HEK293 (cell line): ENCODE measurements around the gene WDR70.

Experiments used
- CTCF ChIA-PET: fragments of 350-600 bp; formaldehyde crosslinking; extraction: SDS; loops from one replicate; lab custom pipeline; 2021; ENCODE audit warnings: antibody characterized with exemption; lab: Yijun Ruan, JAX
- POLR2A ChIA-PET: fragments of 300-600 bp; formaldehyde crosslinking; extraction: SDS; loops from one replicate; lab custom pipeline; 2020; ENCODE audit warnings: antibody characterized with exemption, inconsistent platforms; lab: Yijun Ruan, JAX
- H3K27ac ChIP-seq: fragments of 200-500 bp; sonication (Bioruptor generic); 2 replicates; pipeline ENCODE4 v1.5.1; 2014; ENCODE audit warnings: low read depth, low read length, control low read depth, inconsistent platforms; ENCODE audit errors: extremely low read depth
- H3K36me3 ChIP-seq, 2 experiments: fragments of 200-500 bp in 1 of 2; sonication (Bioruptor generic) in 1 of 2; 1 replicate in 1 of 2; 2 replicates in 1 of 2; pipeline ENCODE4 v1.5.1; 2014 to 2017; ENCODE audit warnings: inconsistent platforms in 2 of 2, low read length in 2 of 2; ENCODE audit not compliant: control insufficient read depth in 2 of 2, insufficient read depth in 1 of 2
- H3K4me1 ChIP-seq: fragments of 200-500 bp; sonication (Bioruptor generic); 2 replicates; pipeline ENCODE4 v1.5.1; 2014; ENCODE audit warnings: mild to moderate bottlenecking, low read length, inconsistent platforms; ENCODE audit not compliant: control insufficient read depth, insufficient read depth
- H3K4me3 ChIP-seq: 2 replicates; pipeline ENCODE4 v1.5.1; 2011; ENCODE audit warnings: low read depth, mild to moderate bottlenecking, control low read depth, low read length, moderate library complexity
- H3K9me3 ChIP-seq: fragments of 200-500 bp; sonication (Bioruptor generic); 2 replicates; pipeline ENCODE4 v1.5.1; 2014; ENCODE audit warnings: low read depth, low read length, inconsistent platforms; ENCODE audit not compliant: control insufficient read depth, insufficient read depth
- BCL11A ChIP-seq: fragments of 450-650 bp; formaldehyde crosslinking; IDR thresholded peaks from 2 replicates; pipeline ENCODE4 v1.5.1; 2016; ENCODE audit warnings: low read depth, missing biosample characterization, missing genetic modification characterization
- ZBTB20 ChIP-seq: fragments of 450-650 bp; formaldehyde crosslinking; IDR thresholded peaks from 2 replicates; pipeline ENCODE4 v1.5.1; 2016; ENCODE audit warnings: missing biosample characterization, missing genetic modification characterization
- ZNF239 ChIP-seq: fragments of 450-650 bp; formaldehyde crosslinking; IDR thresholded peaks from 2 replicates; pipeline ENCODE4 v1.5.1; 2016; ENCODE audit warnings: missing biosample characterization, missing genetic modification characterization
- ZNF354C ChIP-seq: fragments of 450-650 bp; formaldehyde crosslinking; IDR thresholded peaks from 2 replicates; pipeline ENCODE4 v1.5.1; 2016; ENCODE audit warnings: missing biosample characterization, missing genetic modification characterization, low read depth, borderline replicate concordance
- ZNF549 ChIP-seq: fragments of 450-650 bp; IDR thresholded peaks from 2 replicates; pipeline ENCODE4 v1.5.1; 2018; ENCODE audit warnings: missing biosample characterization, missing genetic modification characterization, mild to moderate bottlenecking, inconsistent platforms, moderate library complexity
- ZNF585B ChIP-seq: fragments of 450-650 bp; formaldehyde crosslinking; IDR thresholded peaks from 2 replicates; pipeline ENCODE4 v1.5.1; 2016; ENCODE audit warnings: missing biosample characterization, missing genetic modification characterization
- ZNF610 ChIP-seq: fragments of 450-650 bp; formaldehyde crosslinking; IDR thresholded peaks from 2 replicates; pipeline ENCODE4 v1.5.1; 2016; ENCODE audit warnings: missing biosample characterization, missing genetic modification characterization, borderline replicate concordance
- ZNF658 ChIP-seq: fragments of 450-650 bp; formaldehyde crosslinking; IDR thresholded peaks from 2 replicates; pipeline ENCODE4; 2016; ENCODE audit warnings: missing biosample characterization, missing genetic modification characterization
- ZNF76 ChIP-seq: fragments of 450-650 bp; formaldehyde crosslinking; IDR thresholded peaks from 2 replicates; pipeline ENCODE4; 2016; ENCODE audit warnings: low read depth, missing biosample characterization, missing genetic modification characterization, borderline replicate concordance
- ZNF777 ChIP-seq: fragments of 450-650 bp; formaldehyde crosslinking; IDR thresholded peaks from 2 replicates; pipeline ENCODE4 v1.5.1; 2017; ENCODE audit warnings: missing biosample characterization, missing genetic modification characterization, borderline replicate concordance
- ZSCAN16 ChIP-seq: fragments of 450-650 bp; formaldehyde crosslinking; IDR thresholded peaks from 2 replicates; pipeline ENCODE4 v1.5.1; 2016; ENCODE audit warnings: missing biosample characterization, missing genetic modification characterization
- ZXDB ChIP-seq: fragments of 450-650 bp; formaldehyde crosslinking; IDR thresholded peaks from 2 replicates; pipeline ENCODE4 v1.5.1; 2016; ENCODE audit warnings: missing biosample characterization, missing genetic modification characterization
- TF ChIP-seq, protein P1 (sequence below): fragments of 450-650 bp; formaldehyde crosslinking; optimal IDR thresholded peaks from 2 replicates; pipeline ENCODE3; 2016; ENCODE audit warnings: missing biosample characterization, mild to moderate bottlenecking, missing genetic modification characterization
- TF ChIP-seq, protein P2 (sequence below): fragments of 450-650 bp; formaldehyde crosslinking; IDR thresholded peaks from 2 replicates; pipeline ENCODE4 v1.5.1; 2016; ENCODE audit warnings: missing biosample characterization, missing genetic modification characterization
- TF ChIP-seq, protein P3 (sequence below): fragments of 450-650 bp; formaldehyde crosslinking; IDR thresholded peaks from 2 replicates; pipeline ENCODE4 v1.5.1; 2016; ENCODE audit warnings: missing biosample characterization, missing genetic modification characterization
- TF ChIP-seq, protein P4 (sequence below): fragments of 450-650 bp; formaldehyde crosslinking; IDR thresholded peaks from 2 replicates; pipeline ENCODE4 v1.5.1; 2016; ENCODE audit warnings: missing biosample characterization, missing genetic modification characterization
- TF ChIP-seq, protein P5 (sequence below): fragments of 450-650 bp; formaldehyde crosslinking; IDR thresholded peaks from 2 replicates; pipeline ENCODE4 v1.5.1; 2016; ENCODE audit warnings: missing biosample characterization, missing genetic modification characterization
- TF ChIP-seq, protein P6 (sequence below): fragments of 450-650 bp; formaldehyde crosslinking; IDR thresholded peaks from 2 replicates; pipeline ENCODE4 v1.5.1; 2016; ENCODE audit warnings: missing biosample characterization, missing genetic modification characterization, low read depth

Gene WDR70

DNA sequence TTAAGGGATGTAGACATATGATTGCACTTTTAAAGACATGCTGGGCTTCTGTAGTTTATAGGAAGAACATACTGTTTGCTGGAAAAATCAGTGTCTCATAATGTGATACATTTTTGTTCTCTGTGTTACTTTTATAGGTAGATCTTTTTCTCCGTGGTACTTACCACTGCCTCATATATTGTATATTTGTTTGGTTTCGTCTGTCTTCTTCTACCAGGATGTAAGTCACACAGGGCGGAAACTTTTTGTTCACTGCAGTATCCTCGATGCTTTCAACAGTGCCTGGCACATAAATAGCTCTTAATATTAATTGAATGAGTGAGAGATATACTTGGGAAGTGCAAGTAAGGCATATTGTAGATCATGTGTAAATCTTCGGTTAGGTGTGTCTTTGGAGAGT, 325.3 kb downstream of the WDR70 start (continued):
- TF ChIP-seq, protein P1, sequence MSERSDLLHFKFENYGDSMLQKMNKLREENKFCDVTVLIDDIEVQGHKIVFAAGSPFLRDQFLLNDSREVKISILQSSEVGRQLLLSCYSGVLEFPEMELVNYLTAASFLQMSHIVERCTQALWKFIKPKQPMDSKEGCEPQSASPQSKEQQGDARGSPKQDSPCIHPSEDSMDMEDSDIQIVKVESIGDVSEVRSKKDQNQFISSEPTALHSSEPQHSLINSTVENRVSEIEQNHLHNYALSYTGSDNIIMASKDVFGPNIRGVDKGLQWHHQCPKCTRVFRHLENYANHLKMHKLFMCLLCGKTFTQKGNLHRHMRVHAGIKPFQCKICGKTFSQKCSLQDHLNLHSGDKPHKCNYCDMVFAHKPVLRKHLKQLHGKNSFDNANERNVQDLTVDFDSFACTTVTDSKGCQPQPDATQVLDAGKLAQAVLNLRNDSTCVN (tag by site-specific recombination): no peak
- TF ChIP-seq, protein P2, sequence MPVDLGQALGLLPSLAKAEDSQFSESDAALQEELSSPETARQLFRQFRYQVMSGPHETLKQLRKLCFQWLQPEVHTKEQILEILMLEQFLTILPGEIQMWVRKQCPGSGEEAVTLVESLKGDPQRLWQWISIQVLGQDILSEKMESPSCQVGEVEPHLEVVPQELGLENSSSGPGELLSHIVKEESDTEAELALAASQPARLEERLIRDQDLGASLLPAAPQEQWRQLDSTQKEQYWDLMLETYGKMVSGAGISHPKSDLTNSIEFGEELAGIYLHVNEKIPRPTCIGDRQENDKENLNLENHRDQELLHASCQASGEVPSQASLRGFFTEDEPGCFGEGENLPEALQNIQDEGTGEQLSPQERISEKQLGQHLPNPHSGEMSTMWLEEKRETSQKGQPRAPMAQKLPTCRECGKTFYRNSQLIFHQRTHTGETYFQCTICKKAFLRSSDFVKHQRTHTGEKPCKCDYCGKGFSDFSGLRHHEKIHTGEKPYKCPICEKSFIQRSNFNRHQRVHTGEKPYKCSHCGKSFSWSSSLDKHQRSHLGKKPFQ: no peak
- TF ChIP-seq ZNF777 (no peak), BCL11A (tag by site-specific recombination) (no peak), ZNF610 (tag by site-specific recombination) (no peak), ZBTB20 (tag by site-specific recombination) (no peak), ZXDB (tag by site-specific recombination) (no peak)

DNA sequence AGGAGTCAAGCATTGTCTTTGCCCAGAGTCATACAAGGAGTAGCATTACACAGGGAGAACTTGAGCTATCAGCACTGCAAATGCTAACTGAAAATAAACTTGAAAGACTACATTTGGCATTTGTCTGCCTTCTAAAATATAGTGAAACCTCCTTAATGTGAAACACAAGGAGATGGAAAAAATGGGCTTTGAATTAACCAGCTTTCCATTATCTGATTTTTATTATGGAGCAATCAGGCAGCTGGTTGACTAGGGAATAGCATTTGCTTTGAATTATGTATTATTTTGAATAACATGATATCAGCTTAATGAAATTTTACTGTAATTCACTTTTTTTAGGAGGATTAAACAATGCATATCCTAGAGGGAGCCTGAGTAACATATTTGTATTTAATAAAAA, 329.9 kb downstream of the WDR70 start:
- H3K4me3 ChIP-seq: no peak overlapping the region
- no peak overlapping the region for H3K27ac ChIP-seq
- peaks cover 4% of the 10 kb centered on the region for H3K4me1 ChIP-seq
- H3K36me3 ChIP-seq: no peaks in the 10 kb centered on the region
- CTCF ChIA-PET: interaction anchor here (0.6 kb wide), 1 partner anchor 133 kb away, joined by 3 read pairs; no protein-coding TSS in a partner anchor
- H3K9me3 ChIP-seq: no peaks in the 10 kb centered on the region
- POLR2A ChIA-PET: no interaction called here
- TF ChIP-seq ZNF354C (tag by site-specific recombination) (no peak), ZNF549 (tag by site-specific recombination) (no peak), ZNF239 (no peak), ZSCAN16 (no peak), ZNF585B (tag by site-specific recombination) (no peak), ZNF658 (tag by site-specific recombination) (no peak), ZNF76 (tag by site-specific recombination) (no peak)
- TF ChIP-seq, protein P3, sequence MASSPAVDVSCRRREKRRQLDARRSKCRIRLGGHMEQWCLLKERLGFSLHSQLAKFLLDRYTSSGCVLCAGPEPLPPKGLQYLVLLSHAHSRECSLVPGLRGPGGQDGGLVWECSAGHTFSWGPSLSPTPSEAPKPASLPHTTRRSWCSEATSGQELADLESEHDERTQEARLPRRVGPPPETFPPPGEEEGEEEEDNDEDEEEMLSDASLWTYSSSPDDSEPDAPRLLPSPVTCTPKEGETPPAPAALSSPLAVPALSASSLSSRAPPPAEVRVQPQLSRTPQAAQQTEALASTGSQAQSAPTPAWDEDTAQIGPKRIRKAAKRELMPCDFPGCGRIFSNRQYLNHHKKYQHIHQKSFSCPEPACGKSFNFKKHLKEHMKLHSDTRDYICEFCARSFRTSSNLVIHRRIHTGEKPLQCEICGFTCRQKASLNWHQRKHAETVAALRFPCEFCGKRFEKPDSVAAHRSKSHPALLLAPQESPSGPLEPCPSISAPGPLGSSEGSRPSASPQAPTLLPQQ: no peak
- TF ChIP-seq, protein P4, sequence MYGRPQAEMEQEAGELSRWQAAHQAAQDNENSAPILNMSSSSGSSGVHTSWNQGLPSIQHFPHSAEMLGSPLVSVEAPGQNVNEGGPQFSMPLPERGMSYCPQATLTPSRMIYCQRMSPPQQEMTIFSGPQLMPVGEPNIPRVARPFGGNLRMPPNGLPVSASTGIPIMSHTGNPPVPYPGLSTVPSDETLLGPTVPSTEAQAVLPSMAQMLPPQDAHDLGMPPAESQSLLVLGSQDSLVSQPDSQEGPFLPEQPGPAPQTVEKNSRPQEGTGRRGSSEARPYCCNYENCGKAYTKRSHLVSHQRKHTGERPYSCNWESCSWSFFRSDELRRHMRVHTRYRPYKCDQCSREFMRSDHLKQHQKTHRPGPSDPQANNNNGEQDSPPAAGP (tag by site-specific recombination): no peak
- TF ChIP-seq, protein P5, sequence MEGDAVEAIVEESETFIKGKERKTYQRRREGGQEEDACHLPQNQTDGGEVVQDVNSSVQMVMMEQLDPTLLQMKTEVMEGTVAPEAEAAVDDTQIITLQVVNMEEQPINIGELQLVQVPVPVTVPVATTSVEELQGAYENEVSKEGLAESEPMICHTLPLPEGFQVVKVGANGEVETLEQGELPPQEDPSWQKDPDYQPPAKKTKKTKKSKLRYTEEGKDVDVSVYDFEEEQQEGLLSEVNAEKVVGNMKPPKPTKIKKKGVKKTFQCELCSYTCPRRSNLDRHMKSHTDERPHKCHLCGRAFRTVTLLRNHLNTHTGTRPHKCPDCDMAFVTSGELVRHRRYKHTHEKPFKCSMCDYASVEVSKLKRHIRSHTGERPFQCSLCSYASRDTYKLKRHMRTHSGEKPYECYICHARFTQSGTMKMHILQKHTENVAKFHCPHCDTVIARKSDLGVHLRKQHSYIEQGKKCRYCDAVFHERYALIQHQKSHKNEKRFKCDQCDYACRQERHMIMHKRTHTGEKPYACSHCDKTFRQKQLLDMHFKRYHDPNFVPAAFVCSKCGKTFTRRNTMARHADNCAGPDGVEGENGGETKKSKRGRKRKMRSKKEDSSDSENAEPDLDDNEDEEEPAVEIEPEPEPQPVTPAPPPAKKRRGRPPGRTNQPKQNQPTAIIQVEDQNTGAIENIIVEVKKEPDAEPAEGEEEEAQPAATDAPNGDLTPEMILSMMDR (tag by site-specific recombination): no peak
- TF ChIP-seq, protein P6, sequence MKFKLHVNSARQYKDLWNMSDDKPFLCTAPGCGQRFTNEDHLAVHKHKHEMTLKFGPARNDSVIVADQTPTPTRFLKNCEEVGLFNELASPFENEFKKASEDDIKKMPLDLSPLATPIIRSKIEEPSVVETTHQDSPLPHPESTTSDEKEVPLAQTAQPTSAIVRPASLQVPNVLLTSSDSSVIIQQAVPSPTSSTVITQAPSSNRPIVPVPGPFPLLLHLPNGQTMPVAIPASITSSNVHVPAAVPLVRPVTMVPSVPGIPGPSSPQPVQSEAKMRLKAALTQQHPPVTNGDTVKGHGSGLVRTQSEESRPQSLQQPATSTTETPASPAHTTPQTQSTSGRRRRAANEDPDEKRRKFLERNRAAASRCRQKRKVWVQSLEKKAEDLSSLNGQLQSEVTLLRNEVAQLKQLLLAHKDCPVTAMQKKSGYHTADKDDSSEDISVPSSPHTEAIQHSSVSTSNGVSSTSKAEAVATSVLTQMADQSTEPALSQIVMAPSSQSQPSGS: no peak
- TF ChIP-seq, all 188 proteins: peak for 0
